ENCODE measurements around the gene RPAP2.
A peak's percentile ranks its signal among the peaks of the same experiment; 100 is the strongest.
"Not testable (repeated sequence)": the region's sequence is repeated elsewhere in the genome, so short reads cannot be mapped to it uniquely, and the experiment has no call there.

RPAP2 gene

GRCh38 chr1:92323473-92324453 lies 24.9 kb downstream of the RPAP2 start:
- no peak for DNase-seq (ENCODE audit: low spot score)

- no peak for DNase-seq (ENCODE audit: low spot score)
Measured at GRCh38 chr1:92324784-92325183, 25.9 kb downstream of the RPAP2 start.

GRCh38 chr1:92326681-92327080 lies 27.8 kb downstream of the RPAP2 start:
- DNase-seq (ENCODE audit: low spot score) = no peak

- no peak for DNase-seq (ENCODE audit: low spot score)
Measured at GRCh38 chr1:92327794-92328193, 28.9 kb downstream of the RPAP2 start.

GRCh38 chr1:92329347-92330129 lies 30.7 kb downstream of the RPAP2 start:
- no peak for DNase-seq (ENCODE audit: low spot score)

- DNase-seq (ENCODE audit: low spot score) = no peak
Measured at GRCh38 chr1:92333668-92334067, 34.8 kb downstream of the RPAP2 start.

GRCh38 chr1:92340154-92340553 lies 41.3 kb downstream of the RPAP2 start:
- no peak for DNase-seq (ENCODE audit: low spot score)

GRCh38 chr1:92342401-92342800 lies 43.5 kb downstream of the RPAP2 start:
- DNase-seq (ENCODE audit: low spot score) = no peak

GRCh38 chr1:92343061-92343460 lies 44.2 kb downstream of the RPAP2 start:
- DNase-seq (ENCODE audit: low spot score) = no peak

- no peak for DNase-seq (ENCODE audit: low spot score)
Measured at GRCh38 chr1:92346866-92347640, 48.2 kb downstream of the RPAP2 start.

GRCh38 chr1:92352856-92353255 lies 54.0 kb downstream of the RPAP2 start:
- no peak for DNase-seq (ENCODE audit: low spot score)

- no peak for DNase-seq (ENCODE audit: low spot score)
Measured at GRCh38 chr1:92354259-92354658, 55.4 kb downstream of the RPAP2 start.

- DNase-seq (ENCODE audit: low spot score) = peak; percentile 13
Measured at GRCh38 chr1:92356956-92357355, 58.1 kb downstream of the RPAP2 start.

GRCh38 chr1:92359382-92359781 lies 60.5 kb downstream of the RPAP2 start:
- not testable (repeated sequence) for DNase-seq (ENCODE audit: low spot score)

GRCh38 chr1:92359986-92360385 lies 61.1 kb downstream of the RPAP2 start:
- no peak for DNase-seq (ENCODE audit: low spot score)

GRCh38 chr1:92362970-92363369 lies 64.1 kb downstream of the RPAP2 start:
- DNase-seq (ENCODE audit: low spot score) = no peak

- DNase-seq (ENCODE audit: low spot score) = no peak
Measured at GRCh38 chr1:92363401-92363800, 64.5 kb downstream of the RPAP2 start.

GRCh38 chr1:92365378-92366039 lies 66.7 kb downstream of the RPAP2 start:
- DNase-seq (ENCODE audit: low spot score) = no peak

GRCh38 chr1:92366040-92366395 lies 67.2 kb downstream of the RPAP2 start:
- no peak for DNase-seq (ENCODE audit: low spot score)

GRCh38 chr1:92367496-92367895 lies 68.6 kb downstream of the RPAP2 start:
- no peak for DNase-seq (ENCODE audit: low spot score)

- DNase-seq (ENCODE audit: low spot score) = no peak
Measured at GRCh38 chr1:92372164-92372563, 73.3 kb downstream of the RPAP2 start.

- DNase-seq (ENCODE audit: low spot score) = no peak
Measured at GRCh38 chr1:92374223-92374622, 75.4 kb downstream of the RPAP2 start.
